AG10803 (cell line): ENCODE data around the gene ELOF1.

ENCODE experiments used
- DNase-seq: peaks from one replicate; pipeline ENCODE4 v3.0.0; 2010; ENCODE audit warnings: low read depth
- H3K4me3 ChIP-seq: 2 replicates; pipeline ENCODE4 v1.5.1; 2011; ENCODE audit warnings: mild to moderate bottlenecking, low read length, control low read depth
- TF ChIP-seq, protein P1 (sequence below): conservative IDR thresholded peaks from 2 replicates; pipeline ENCODE4 v1.5.1; 2011; ENCODE audit warnings: mild to moderate bottlenecking, low read length, control low read depth, inconsistent platforms

Gene ELOF1

DNA sequence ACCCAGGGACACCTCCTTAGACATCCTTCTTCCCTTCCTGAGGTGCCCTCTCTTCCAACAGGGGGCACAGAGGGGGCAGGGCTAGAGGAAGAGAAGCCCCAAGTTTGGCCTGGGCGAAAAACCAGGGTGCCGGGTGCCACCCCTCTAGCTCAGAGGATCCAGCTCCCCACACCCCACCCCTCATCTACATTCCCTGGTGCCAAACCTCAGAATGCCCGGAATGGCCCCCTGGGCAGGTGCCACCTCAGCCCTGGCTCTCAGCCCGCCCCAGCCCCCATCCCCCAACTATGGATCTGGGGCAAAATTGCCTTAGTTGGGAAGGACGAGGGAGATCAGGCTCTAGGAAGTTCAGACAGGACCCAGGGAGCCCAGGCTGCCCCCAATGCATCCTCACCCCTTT is 18.4 kb downstream of the ELOF1 start:
- TF ChIP-seq, protein P1, sequence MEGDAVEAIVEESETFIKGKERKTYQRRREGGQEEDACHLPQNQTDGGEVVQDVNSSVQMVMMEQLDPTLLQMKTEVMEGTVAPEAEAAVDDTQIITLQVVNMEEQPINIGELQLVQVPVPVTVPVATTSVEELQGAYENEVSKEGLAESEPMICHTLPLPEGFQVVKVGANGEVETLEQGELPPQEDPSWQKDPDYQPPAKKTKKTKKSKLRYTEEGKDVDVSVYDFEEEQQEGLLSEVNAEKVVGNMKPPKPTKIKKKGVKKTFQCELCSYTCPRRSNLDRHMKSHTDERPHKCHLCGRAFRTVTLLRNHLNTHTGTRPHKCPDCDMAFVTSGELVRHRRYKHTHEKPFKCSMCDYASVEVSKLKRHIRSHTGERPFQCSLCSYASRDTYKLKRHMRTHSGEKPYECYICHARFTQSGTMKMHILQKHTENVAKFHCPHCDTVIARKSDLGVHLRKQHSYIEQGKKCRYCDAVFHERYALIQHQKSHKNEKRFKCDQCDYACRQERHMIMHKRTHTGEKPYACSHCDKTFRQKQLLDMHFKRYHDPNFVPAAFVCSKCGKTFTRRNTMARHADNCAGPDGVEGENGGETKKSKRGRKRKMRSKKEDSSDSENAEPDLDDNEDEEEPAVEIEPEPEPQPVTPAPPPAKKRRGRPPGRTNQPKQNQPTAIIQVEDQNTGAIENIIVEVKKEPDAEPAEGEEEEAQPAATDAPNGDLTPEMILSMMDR = no peak

GRCh38 chr19:11539495-11540365 is 19.3 kb downstream of the ELOF1 start:
- peak overlapping the region; percentile 57 for H3K4me3 ChIP-seq

More for the DNA sequence above, 18.4 kb downstream of the ELOF1 start:
- no peak overlapping the region for H3K4me3 ChIP-seq
- no peak for DNase-seq

DNA sequence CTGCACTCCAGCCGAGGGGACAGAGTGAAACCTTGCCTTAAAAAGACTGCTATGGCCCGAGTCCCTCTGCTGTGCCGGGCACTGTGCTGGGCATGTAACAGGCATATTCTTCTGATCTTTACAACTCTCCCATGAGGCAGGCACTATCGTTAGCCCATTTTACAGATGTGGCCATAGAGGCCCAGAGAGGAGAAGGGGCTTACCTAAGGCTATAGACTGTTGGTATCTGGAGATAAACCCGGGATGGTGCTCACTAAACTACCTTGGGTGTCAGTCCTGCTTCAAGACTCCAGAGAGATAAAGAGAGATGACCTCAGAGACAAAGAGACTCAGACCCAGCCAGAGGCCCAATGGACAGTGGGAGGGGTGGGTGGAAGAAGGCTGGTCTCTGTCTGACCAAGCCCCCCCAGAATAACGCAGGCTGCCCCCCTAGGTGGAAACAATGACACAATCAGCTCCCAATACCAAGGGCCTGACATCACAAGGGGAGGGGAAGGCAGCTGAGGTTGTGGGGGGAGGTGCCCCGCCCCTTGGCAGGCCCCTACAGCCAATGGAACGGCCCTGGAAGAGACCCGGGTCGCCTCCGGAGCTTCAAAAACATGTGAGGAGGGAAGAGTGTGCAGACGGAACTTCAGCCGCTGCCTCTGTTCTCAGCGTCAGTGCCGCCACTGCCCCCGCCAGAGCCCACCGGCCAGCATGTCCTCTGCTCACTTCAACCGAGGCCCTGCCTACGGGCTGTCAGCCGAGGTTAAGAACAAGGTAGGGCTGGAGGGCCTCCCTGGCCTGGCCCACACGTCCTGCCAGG is 20.6 kb downstream of the ELOF1 start, which contains the start of gene CNN1:
CNN1 (plus strand) TSS at position 620 of the 805 bp plus-strand sequence; CDS start at position 697, 77 bp downstream.
- TF ChIP-seq, protein P1 = no peak
- H3K4me3 ChIP-seq = peak within 1 kb of the TSS; percentile 57
- DNase-seq = peak; percentile 76

More at GRCh38 chr19:11539495-11540365, 19.3 kb downstream of the ELOF1 start:
- no peak for DNase-seq
- TF ChIP-seq, protein P1 = no peak

GRCh38 chr19:11535792-11536595 is 23.0 kb downstream of the ELOF1 start:
- peak overlapping the region; percentile 53 for H3K4me3 ChIP-seq
- TF ChIP-seq, protein P1 = peak; percentile 55
- DNase-seq = peak; percentile 81

DNA sequence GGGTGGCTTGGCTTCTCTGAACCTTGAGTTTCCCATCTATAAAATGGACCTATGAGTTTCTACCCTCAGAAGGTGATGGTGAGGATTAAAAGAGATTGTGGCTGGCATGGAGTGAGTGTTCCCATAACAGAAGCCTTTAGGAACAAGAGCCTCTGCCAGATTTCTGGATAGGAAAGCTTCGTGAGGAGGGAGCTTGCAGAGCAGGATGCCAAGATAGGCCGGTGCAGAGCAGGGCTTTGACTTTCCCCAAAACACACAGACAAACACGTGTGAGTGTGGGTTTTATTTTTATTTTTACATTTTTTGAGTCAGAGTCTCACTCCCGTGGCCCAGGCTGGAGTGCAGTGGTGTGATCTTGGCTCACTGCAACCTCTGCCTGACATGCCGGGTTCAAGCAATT is 24.1 kb downstream of the ELOF1 start:
- no peak overlapping the region for H3K4me3 ChIP-seq
- DNase-seq = peak; percentile 11
- TF ChIP-seq, protein P1 = no peak

- TF ChIP-seq, protein P1 = no peak
- no peak for DNase-seq
- no peak overlapping the region for H3K4me3 ChIP-seq
Observed at GRCh38 chr19:11534538-11534937, 24.5 kb downstream of the ELOF1 start.
